Activated CD8-positive, alpha-beta memory T cell treated with anti-CD3 and anti-CD28 coated beads, Interleukin-2, amount 50 U/mL, for 24 hours (primary cell): ENCODE data around the gene OR51E1.
A peak's percentile ranks its signal among the peaks of the same experiment; 100 is the strongest.

ENCODE experiments used
- DNase-seq: peaks from one replicate; pipeline ENCODE4 v3.0.0-alpha.2; 2020; ENCODE audit errors: extremely low read depth

OR51E1 gene

GRCh38 chr11:4643682-4644081 lies at the start of gene OR51E1:
Gene OR51E1, plus strand, starts transcription at chr11:4643982. Its CDS starts 8,545 bp downstream, at chr11:4652527.
- no peak for DNase-seq

DNA sequence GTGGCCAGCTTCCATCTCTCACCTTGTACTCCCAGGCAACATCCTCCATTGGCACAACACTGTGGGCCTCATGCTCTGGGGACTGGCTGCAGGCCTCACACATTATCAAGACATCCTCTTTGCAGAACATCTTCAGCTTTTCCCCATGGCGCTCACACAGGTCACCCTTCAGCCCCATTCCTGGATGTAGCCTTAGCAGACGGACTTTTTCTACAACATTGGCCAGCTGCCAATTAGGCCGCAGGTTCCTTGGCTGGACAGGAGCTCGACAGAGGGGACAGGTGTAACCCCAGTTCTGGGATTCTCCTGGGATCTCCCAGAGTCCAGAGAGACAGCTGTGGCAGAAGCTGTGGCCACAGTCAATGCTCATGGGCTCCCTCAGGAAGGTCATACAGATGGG lies 38.7 kb upstream of the OR51E1 start:
- no peak for DNase-seq

DNA sequence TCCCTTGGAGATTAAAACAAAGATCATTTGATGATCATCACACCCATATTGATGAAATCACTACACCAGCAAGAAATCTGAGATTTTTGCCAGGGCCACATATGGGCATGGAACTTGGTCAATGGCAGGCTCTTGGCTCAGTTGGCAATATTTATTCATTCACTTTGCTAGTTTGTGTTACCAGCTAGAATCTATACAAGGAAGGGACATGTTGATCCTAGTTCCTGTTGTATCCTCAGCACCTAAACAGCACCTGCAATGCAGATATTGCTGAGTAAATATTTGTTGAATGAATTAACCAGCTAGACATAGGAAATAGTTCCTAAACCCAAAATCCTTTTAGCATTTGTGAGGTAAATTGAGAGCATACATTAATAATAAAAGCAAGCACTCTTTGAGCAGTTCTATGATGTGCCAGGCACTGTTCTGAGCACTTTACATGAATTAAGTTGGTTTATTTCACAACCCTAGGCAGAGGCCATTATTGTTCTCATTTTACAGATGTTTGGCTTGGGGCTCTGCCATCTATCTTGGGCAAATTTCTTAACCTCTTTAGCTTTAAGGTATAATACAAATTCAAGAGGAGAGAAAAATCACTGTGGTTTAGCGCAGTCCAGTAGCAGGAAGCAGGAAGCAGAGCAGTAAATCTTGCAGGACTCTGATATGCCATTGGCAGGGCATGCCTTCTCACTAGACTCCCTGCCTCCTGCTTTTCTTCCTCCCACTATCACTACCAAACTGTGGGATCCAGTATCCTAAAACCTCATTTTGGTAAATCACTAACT lies 37.4 kb upstream of the OR51E1 start:
- DNase-seq = no peak

GRCh38 chr11:4607096-4607495 lies 36.7 kb upstream of the OR51E1 start:
- DNase-seq = no peak

DNA sequence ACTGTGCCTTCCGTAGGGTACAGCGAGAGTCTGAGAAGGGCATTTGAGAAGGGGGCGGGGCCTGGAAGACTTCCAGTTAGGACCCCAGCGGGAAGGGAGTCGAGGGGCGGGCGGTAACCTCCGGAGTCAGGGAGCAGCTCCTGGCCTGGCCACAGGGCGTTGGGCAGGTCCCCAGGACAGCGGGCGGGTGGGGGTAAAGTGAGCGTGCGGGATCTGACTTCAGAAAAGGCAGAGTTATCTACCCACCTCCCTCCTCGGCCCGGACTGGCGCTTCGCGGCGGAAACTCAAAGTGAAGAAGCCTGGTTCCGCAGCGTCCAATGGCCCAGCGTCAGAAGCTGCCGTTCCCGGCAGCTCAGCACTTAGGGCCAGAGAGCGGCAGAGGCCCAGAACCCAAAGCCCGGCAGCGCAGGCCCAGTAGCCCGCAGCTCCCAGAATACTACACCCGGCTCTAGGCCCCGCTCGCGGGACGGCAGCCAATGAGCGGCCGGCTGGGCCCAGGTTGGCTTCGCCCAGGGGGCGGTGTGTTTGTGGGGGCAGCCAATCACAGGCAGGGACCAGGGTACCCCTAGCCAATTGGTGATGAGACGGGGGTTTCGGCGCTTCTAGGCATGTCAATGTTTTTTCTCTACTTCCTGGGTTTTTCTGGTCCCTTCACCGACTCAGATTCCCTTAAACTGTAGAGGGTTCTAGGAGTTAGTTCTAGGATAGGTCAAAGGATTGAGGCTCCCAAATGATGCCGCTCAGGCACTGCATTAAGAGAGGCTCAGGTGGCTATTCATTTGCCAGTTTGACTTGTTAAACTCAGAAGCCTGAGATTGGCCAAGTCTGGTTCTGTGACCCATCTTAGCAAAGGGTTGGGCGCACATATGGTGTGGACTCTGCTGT lies 35.8 kb upstream of the OR51E1 start, which contains the start of gene TRIM68:
Gene TRIM68, minus strand, starts transcription at position 451 of the 886 bp plus-strand sequence. CDS start 2,727 bp downstream, outside the sequence.
- peak; percentile 92 for DNase-seq

DNA sequence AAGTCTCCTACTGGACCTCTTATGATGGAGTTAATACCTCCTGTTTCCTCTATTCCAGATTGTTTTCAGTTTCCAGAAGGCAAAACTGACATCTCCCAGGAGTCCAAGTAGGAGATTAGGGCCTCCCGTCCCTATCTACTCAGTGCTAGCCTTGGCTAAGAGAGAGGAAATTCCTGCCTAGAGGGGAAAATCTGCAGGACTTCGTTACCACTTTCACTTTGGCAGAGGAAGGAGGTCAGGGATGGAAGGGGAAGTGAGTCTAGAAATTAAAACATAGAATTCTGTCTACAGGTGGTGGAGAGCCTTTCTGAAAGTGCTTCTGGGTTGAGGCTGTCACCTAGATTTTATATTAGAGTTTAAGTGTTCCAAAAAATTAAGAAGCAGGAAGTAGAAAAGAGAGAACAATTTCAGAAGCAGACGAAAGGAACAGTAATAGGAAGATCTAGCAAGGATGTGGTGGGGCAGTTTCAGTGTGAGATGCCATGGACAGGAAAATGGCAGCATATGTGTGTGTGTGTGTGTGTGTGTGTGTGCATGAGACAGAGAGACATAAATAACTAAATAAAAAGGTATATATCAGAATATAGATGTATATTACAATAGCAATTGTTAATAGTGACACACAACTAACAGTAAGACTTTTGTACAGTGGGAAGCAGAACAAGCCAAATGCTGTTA lies 33.4 kb upstream of the OR51E1 start:
- no peak for DNase-seq

DNA sequence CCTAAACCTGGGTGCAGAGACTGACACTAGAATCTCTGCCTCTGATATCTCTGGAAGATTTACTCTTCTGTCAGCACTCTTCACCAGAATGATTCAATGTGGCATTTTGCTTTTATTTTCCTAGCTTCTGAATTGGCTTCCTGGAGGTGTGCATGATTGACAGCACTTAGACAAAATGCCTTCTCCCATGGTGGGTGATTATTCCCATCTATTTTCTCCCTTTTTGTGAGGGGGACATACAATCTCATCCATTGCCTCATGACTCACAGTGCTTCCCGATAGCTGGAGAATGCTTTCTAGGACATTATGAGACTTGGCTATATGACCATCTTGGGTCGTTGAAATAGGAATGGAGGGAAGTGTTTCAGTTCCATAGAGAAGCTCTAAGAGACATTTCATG lies 31.8 kb upstream of the OR51E1 start:
- no peak for DNase-seq

GRCh38 chr11:4615856-4616444 lies 27.8 kb upstream of the OR51E1 start:
- no peak for DNase-seq

- no peak for DNase-seq
Measured at GRCh38 chr11:4619514-4619913, 24.3 kb upstream of the OR51E1 start.

DNA sequence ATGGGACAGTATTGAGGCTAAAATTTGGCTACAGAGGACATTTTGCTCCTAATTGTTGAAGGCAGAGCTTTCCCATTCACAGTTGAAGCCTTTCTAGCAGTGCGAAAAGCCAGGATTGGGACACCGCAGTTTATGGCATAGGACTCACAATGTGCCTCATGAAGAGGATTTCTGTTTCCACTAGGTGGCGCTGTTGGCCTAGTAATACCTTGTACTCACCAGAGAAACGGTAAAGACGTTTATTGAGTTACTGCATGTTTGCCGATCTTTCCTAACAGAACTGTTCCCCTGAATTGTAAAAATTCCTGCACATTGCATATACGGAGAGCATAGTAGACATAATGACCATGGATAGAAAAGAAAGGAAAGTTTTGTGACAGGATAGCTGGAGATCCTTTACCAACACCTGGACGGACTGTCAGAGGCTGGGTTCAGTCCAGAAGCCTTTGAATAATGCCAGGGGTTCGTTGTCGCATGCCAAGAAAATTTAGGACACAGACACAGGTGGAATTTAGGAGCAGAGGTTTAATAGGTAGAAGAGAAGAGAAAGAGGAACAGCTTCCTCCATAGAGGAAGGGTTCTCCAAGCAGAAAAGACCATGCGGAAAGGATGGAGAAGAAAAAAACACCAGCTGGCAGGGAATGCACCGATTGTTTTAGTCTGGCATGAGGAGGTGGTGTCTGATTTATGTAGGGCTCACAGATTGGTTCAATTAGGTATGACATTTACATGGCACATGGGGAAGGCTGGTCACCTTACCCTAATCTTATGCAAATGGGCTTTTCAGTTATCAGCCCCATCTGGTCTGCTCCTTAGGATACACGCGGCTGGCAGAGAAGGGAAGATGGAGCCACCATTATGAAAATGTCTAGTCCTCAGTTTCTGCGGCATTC lies 17.3 kb upstream of the OR51E1 start:
- DNase-seq = no peak

- no peak for DNase-seq
Measured at GRCh38 chr11:4636136-4636535, 7.6 kb upstream of the OR51E1 start.

- peak; percentile 34 for DNase-seq
Measured at GRCh38 chr11:4636962-4637661, 6.7 kb upstream of the OR51E1 start, which contains the start of gene OR51D1. Gene OR51D1, plus strand, starts transcription at chr11:4637477. Its CDS starts 2,314 bp downstream, at chr11:4639791.

DNA sequence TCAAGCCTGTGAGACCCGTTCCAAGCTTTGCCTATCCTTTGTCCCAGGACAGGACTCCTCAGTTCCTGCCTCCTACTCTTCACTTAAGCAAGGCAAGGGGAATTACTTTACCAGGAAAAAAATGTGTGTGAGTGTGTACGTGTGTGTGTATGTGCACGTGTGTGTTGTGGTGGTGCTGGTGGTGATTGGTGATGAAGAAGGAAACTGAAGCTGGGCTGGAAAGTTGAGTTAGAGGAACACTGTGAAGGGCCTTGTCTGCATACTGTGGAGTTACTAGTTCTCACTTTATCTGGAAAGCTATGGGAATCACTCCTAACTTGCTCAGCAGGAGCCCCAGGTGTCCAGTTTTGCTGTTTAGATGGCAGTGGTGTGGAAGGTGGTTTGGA lies 6.1 kb upstream of the OR51E1 start:
- no peak for DNase-seq

- no peak for DNase-seq
Measured at GRCh38 chr11:4639931-4640330, 3.9 kb upstream of the OR51E1 start.

DNA sequence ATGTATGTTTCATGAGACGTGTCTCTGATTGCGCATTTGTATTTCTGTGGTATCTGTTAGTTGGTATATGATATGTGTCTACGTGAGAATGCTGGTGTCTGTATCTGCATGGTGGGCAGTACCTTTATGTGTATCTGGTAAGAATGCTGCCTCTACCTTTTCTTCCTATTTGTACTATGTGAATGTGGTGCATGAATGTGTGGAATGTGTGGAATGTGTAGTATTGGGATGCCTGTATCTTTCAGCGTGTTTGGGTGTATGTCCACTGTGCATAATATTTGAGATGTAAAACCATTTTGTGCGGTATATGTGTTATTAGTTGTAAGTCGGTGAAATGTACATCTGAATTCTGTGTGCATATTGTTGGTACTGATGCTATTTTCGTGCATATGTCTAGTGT lies 2.3 kb upstream of the OR51E1 start:
- no peak for DNase-seq

GRCh38 chr11:4642043-4642442 lies 1.7 kb upstream of the OR51E1 start:
- no peak for DNase-seq

- no peak for DNase-seq
Measured at GRCh38 chr11:4643076-4643475, 706 bp upstream of the OR51E1 start.

- DNase-seq = no peak
Measured at GRCh38 chr11:4644233-4644632, 451 bp downstream of the OR51E1 start.

GRCh38 chr11:4645974-4646373 lies 2.2 kb downstream of the OR51E1 start:
- DNase-seq = no peak

DNA sequence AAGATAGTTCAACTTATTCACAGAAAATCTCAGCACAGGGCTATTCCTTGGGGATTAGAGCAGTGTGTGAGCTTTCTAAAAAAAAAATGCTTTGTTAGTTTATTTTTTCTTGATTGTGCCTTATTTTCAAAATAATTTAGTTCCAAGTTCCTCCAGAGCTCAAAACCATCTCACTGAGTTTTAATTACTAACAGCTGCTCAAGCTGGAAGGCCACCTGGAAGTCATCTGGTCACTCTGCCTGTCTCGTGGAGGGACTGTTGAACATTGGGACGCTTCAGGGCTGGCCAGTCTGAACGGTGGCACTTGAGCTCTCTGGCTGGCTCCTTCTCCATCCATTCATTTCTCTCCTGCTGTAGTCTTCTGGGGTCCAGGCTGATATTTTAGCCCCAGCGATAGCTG lies 4.0 kb downstream of the OR51E1 start:
- no peak for DNase-seq
